ES-I3 (cell line): ENCODE measurements around the gene TNFSF8.

Experiments used
- H3K36me3 ChIP-seq: 2 replicates; pipeline ENCODE4 v1.6.1; 2013; ENCODE audit warnings: mild to moderate bottlenecking, low read length, control low read depth, moderate library complexity; ENCODE audit not compliant: insufficient read depth
- H3K4me1 ChIP-seq: 2 replicates; pipeline ENCODE4 v1.6.1; 2013; ENCODE audit warnings: mild to moderate bottlenecking, control low read depth, low read length; ENCODE audit not compliant: insufficient read depth
- H3K9ac ChIP-seq: 2 replicates; pipeline ENCODE4 v1.6.1; 2013; ENCODE audit warnings: low read depth, mild to moderate bottlenecking, low read length, moderate library complexity
- H3K9me3 ChIP-seq: 2 replicates; pipeline ENCODE4 v1.6.1; 2013; ENCODE audit warnings: mild to moderate bottlenecking, low read length, moderate library complexity; ENCODE audit not compliant: control insufficient read depth, insufficient read depth

Gene TNFSF8, protein sequence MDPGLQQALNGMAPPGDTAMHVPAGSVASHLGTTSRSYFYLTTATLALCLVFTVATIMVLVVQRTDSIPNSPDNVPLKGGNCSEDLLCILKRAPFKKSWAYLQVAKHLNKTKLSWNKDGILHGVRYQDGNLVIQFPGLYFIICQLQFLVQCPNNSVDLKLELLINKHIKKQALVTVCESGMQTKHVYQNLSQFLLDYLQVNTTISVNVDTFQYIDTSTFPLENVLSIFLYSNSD

DNA sequence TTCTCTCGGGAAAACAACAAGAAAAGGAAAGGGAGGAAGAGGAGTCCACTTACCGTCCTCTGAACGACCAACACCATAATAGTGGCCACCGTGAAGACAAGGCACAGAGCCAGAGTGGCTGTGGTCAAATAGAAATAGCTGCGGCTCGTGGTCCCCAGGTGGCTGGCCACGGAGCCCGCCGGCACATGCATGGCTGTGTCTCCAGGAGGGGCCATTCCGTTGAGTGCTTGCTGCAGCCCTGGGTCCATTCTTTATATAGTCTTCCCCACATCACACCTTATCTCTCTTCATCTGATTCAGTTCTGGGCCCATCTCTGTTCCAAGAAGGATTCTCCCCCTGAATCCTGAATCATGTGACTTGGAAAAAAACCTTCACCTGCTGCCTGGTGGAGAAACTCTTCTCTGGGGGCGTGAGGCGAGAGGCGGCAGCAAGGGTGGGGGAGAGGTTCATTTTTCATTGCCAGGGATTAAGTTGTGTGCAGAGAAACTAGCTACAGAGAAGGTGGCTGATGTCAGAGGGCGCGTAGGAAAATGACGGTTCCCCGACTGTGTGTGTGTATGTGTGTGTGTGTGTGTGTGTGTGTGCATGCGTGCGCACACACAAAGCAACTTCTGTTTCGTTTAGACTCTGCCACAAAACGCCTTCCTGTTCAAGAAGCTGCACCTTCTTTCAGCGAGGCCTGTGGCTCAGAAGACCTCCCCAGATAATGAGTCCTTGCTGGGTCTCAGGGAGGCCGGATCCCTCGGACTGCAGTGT is at the start of gene TNFSF8:
Gene TNFSF8 (minus strand): TSS at position 536 of the 757 bp plus-strand sequence. CDS start 288 bp downstream, at position 248.
- H3K4me1 ChIP-seq: peaks cover 11% of the 10 kb centered on the region; the same call in 1 of the 2 replicates
- H3K9ac ChIP-seq: no peak within 1 kb of the TSS
- H3K9me3 ChIP-seq: no peaks in the 10 kb centered on the region
- no peaks in the 10 kb centered on the region for H3K36me3 ChIP-seq

DNA sequence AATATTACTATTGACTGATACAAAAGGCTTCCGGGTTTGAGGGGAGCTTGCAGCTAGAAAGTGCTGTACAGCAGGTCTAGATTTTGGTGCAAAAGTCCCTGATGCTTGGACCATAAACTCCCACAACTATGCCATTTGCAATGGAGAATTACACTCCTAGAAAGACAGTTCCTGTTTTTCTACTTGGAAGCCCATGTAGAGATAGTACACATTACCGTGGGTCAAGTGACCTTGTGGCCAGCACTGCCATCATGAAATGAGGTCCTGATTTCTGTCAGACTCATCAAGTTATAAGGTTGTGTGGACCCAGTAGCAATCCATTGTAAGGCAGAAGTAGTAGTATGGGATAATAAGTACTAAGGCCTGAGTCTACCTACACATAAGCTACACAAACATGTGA is 42.8 kb upstream of the TNFSF8 start:
- Histone ChIP-seq H3K4me1 (peaks cover 11% of the 10 kb centered on the region; the same call in 1 of the 2 replicates), H3K36me3 (no peaks in the 10 kb centered on the region), H3K9me3 (no peaks in the 10 kb centered on the region), H3K9ac (no peak overlapping the region)

DNA sequence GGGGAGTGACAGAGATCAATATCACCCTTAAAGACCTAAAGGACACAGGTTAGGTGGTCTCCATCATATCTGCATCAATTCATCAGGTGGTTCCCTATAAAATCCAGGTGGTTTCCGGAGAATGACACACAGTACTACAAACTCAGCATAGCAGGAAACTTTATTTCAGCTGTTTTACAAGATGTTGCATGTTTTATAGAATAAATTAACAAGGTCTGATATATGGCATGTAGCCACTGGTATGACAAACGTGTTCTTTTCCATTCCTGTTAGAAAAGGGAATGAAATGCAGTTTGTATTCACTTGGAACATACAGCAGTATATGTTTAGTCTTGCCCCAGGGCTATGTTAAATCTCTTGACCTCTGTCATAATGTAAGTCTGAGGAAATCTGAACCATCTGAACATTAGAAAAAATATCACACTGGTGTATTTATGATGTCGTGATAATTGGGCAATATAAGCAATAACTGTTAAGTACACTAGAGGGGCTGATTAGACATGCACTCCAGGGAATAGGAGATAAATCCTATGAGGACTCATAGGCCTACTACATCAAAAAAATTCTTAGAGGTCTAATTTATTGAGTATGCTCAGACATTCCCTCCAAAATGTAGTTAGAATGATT is 42.2 kb upstream of the TNFSF8 start:
- H3K9ac ChIP-seq: no peak overlapping the region
- H3K36me3 ChIP-seq: no peaks in the 10 kb centered on the region
- H3K9me3 ChIP-seq: no peaks in the 10 kb centered on the region
- peaks cover 11% of the 10 kb centered on the region; the same call in 1 of the 2 replicates for H3K4me1 ChIP-seq

DNA sequence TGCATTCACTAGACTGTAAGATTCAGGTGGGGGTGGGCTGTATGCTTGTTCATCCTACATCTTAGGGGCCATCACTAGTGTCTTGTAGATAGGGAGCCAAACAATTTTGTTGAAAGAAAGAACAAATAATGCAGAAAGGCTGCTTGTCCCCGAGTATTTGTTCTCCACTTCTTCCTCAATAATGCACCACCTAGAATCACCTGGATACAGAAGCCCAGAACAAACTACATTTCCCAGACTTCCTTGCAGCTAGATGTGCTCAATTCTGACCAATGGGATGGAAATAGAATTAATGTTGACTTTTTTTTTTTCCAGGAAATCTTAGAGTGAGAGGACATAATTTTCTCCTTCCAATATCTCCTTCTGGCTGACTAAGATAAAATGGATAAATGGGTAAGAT is 38.9 kb upstream of the TNFSF8 start:
- Histone ChIP-seq H3K4me1 (peaks cover 11% of the 10 kb centered on the region; the same call in 1 of the 2 replicates), H3K9me3 (no peaks in the 10 kb centered on the region), H3K9ac (no peak overlapping the region; the same call in 1 of the 2 replicates), H3K36me3 (no peaks in the 10 kb centered on the region)

DNA sequence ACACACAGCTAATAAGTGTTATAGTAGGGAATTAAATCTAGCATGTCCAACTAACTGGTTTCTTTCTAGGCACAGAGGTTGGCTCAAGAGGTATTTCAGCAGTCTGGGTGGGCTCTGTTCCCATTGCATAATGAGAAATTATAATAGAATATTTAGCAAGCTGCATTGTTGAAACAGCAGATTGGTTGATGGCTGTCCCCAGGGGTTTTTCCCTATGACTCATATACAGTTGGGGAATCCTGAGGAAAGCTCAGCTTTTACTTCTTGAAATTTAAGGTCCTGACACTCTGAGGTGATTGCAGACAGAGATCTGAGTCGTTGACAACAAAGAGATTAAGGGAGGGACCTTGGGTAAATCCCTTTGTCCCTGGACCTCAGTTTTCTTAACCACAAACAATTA is 38.3 kb upstream of the TNFSF8 start:
- Histone ChIP-seq H3K9me3 (no peaks in the 10 kb centered on the region), H3K9ac (no peak overlapping the region; the same call in 1 of the 2 replicates), H3K4me1 (peaks cover 11% of the 10 kb centered on the region; the same call in 1 of the 2 replicates), H3K36me3 (no peaks in the 10 kb centered on the region)

DNA sequence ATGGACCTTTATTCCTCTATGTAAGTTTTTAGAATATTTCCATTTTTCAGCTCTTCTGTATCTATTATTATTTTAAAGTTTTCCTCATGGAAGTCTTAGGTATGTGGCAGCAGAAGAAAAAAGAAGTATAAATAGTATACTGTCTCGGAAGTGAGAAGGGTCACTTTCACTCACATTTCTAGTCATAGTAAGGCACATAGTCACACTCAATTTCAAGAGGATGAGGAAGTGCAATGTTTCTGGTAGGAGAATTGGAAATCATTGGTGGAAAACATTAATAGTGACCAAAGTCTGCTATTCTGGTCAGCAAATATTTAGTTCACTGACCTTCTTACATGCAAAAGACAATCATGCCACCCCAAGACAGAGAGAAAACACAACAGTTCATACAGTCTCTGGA is 35.2 kb upstream of the TNFSF8 start:
- Histone ChIP-seq H3K9me3 (peaks cover 5% of the 10 kb centered on the region; the same call in 1 of the 2 replicates), H3K4me1 (peaks cover 11% of the 10 kb centered on the region; the same call in 1 of the 2 replicates), H3K9ac (no peak overlapping the region), H3K36me3 (no peaks in the 10 kb centered on the region)

DNA sequence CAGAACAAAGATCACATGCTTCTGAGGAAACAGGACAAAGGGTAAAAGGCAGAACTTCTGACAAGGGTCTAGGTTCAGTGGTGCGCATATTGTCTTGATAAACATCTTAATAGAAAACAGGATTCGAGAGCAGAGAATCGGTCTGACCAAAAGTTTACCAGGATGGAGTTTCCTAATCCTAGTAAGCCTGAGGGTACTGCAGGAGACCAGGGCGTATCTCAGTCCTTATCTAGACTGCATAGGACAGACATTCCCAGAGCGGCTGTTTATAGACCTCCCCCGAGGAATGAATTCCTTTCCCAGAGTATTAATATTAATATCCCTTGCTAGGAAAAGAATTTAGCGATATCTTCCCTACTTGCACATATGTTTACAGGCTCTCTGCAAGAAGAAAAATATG is 32.4 kb upstream of the TNFSF8 start:
- peaks cover 5% of the 10 kb centered on the region; the same call in 1 of the 2 replicates for H3K9me3 ChIP-seq
- no peaks in the 10 kb centered on the region for H3K36me3 ChIP-seq
- H3K4me1 ChIP-seq: no peaks in the 10 kb centered on the region
- H3K9ac ChIP-seq: no peak overlapping the region

DNA sequence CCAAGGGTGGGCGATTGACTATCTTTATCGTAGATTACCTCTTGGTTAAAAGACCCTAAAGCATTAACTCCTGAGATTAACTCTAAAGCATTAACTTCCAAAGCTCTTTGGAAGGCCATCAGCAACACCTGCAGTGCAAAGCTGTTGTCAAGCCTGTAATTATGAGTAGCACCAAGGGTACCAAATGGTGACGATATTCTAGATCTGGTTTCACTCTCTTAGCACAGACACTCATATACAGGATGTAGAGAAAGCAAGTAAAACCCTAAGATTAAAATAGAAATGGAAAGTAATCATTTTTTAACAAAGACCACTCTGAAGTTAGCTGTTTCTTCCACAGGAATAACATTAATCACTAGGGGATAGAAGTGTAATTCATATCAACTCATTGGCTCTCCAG is 29.9 kb upstream of the TNFSF8 start:
- Histone ChIP-seq H3K4me1 (no peaks in the 10 kb centered on the region), H3K9me3 (peaks cover 5% of the 10 kb centered on the region; the same call in 1 of the 2 replicates), H3K9ac (no peak overlapping the region), H3K36me3 (no peaks in the 10 kb centered on the region)

DNA sequence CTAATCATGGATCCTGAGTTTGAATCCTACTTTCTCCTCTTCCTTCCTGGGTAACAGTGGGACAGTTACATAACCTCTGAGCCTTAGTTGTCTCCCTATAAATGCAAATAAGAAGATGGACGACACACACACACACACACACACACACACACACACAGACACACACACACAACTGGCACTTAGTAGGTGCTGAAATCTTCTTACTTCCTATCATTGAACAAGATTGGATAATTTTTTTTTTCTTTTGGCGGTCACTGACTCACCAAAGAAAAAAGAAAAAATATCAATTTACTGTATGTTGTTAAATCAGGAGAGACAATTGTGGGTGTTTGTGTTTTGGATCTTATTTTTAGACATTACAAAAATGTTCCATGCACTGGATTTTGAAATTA is 28.4 kb upstream of the TNFSF8 start:
- Histone ChIP-seq H3K9ac (no peak overlapping the region), H3K9me3 (peaks cover 5% of the 10 kb centered on the region; the same call in 1 of the 2 replicates), H3K36me3 (no peaks in the 10 kb centered on the region), H3K4me1 (no peaks in the 10 kb centered on the region)

DNA sequence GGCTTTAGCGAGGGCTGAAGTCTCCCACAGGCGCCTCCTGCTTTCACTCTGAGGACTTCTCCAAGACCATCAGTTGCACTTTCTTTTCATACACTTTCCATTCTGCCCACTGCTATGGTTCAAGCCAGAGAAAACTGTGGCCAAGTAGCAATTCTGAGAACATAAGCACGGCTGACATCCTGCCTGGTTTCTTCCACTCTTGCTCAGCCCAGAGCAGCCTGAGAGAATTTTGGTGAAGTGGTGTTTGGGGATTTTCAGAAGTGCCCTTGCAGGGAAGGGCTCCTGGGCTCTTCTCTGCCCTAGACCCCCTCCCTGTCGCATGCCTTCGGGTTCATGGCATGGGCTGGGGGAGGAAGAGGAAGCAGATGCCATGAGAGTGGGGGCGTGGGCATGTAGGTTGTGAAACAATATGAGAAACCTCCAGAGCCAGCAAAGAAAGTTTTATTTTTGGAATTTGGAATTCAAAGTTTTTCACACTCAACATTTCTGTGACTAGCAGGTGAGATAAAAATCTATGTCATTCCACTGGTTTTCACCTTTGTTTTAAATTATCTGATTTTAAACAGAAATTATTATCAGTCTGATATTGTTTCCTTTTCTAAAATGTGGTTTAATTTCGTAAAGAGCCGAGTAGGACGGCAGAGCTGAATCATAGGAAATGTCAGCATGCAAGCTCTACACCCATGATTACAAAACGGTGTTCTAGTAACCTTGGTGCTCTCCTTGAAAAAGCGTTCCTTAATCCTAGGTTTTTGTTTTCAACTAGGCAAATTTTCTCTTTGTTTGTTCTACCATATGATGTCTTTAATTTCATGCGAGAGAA is 27.8 kb upstream of the TNFSF8 start:
- Histone ChIP-seq H3K9me3 (peaks cover 5% of the 10 kb centered on the region; the same call in 1 of the 2 replicates), H3K9ac (no peak overlapping the region), H3K4me1 (no peaks in the 10 kb centered on the region), H3K36me3 (no peaks in the 10 kb centered on the region)

DNA sequence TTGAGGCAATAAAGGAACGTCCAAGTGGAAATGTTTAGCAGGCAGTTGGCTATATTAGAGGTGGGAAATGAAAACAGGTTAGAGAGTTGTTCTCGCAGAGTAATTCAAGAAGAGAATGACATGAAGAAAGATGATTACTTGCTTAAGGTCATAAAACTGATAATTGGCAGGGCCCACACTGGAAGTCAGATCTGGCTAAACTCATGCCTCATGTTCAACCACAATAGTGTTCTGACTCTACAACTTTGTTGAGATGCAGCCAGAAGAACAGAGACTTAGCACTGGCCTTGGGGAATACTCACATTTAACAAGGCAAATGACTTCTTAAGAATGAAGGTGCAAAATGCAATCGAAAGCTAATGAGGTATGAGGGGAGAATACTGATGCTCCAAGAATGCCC is 27.2 kb upstream of the TNFSF8 start:
- Histone ChIP-seq H3K9me3 (peaks cover 3% of the 10 kb centered on the region; the same call in 1 of the 2 replicates), H3K36me3 (no peaks in the 10 kb centered on the region), H3K9ac (no peak overlapping the region), H3K4me1 (no peaks in the 10 kb centered on the region)

DNA sequence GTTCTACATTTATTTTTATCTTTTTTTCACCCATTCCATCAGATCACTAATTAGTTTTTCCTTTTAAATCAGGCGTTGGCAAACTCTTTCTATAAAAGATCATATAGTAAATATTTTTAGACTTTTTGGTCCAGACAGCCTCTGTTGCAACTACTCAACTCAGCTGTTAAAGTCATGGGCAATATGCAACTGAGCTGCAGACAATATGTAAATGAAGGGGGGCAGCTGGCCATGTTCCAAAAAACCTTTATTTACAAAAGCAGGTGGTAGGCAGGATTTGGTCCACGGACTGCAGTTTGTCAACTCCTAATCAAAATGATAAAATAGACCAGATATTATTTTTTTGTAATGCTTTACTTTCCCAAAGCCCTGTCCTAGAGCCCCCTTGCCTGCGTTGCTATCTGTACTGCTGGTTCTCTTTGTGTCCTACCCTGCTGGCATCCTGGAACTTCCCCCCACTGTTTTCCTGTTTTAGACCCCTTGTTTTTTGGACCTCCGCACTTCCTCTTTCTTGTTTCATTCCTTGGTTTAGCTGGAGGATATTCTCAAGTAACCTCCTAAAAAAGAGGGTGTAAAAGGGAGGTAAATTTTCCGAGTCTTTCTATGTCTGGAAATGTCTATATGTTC is 24.7 kb upstream of the TNFSF8 start:
- H3K9ac ChIP-seq: no peak overlapping the region
- H3K9me3 ChIP-seq: no peaks in the 10 kb centered on the region
- H3K36me3 ChIP-seq: no peaks in the 10 kb centered on the region
- H3K4me1 ChIP-seq: no peaks in the 10 kb centered on the region

DNA sequence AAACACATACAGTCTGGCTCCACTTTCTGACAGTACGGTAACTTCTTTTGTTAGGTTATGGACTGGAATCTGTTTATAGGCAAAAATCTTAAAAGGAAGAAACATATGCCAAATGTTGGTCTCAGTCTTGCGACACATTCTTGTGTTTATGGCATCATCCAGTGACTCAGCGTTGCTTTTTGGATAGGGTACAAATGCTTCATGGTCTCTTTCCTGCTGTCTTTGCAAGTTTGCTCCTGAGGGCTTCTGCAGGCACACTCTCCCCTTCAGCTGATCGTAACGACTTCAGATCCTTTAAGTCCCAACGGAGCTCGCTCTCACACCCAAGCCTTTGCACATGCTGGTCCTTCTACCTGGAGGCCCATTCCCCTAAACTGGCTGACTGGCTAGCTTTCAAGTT is 23.6 kb upstream of the TNFSF8 start:
- no peaks in the 10 kb centered on the region for H3K36me3 ChIP-seq
- H3K4me1 ChIP-seq: no peaks in the 10 kb centered on the region
- H3K9ac ChIP-seq: no peak overlapping the region
- no peaks in the 10 kb centered on the region for H3K9me3 ChIP-seq
